ENCODE data around the gene SPTBN1.

DNA sequence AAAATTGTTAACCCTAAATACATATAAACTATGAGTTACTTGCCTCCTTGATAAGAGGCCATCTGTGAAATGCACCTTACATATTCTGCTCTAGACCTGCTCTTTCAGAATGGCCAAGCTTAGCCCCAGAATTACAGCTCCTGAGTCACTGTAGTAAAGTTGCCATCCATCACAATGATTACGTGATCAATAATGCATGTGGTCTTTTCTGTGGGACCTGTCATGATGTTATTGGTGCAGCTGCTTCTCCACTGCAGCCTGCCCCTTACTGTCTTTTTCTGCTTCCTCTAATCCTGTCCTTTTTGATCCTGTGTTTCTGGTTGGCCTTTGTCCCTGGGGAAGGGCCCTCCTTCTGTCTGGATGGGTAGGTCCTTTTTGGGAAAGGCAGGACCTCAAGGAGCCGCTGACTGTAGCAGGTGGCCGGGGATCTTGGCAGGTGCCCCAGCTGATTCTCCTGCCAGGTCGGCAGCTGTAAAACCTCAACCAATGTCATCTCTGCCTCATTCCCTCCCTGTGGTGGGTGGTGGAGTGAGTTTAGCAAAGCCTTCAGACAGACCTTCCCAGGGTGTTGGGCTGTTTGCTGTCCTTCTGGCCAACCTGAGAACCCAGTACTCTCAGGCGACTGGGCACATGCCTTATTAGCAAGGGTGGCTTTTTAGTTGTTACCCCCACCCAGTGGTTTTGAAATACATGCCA lies 141.2 kb downstream of the SPTBN1 start:
- TF ChIP-seq, protein P1, sequence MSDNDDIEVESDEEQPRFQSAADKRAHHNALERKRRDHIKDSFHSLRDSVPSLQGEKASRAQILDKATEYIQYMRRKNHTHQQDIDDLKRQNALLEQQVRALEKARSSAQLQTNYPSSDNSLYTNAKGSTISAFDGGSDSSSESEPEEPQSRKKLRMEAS (IDR thresholded peaks at IDR 0.05; ENCODE audit: low read depth, low read length), result no peak
- TF ChIP-seq, protein P2, sequence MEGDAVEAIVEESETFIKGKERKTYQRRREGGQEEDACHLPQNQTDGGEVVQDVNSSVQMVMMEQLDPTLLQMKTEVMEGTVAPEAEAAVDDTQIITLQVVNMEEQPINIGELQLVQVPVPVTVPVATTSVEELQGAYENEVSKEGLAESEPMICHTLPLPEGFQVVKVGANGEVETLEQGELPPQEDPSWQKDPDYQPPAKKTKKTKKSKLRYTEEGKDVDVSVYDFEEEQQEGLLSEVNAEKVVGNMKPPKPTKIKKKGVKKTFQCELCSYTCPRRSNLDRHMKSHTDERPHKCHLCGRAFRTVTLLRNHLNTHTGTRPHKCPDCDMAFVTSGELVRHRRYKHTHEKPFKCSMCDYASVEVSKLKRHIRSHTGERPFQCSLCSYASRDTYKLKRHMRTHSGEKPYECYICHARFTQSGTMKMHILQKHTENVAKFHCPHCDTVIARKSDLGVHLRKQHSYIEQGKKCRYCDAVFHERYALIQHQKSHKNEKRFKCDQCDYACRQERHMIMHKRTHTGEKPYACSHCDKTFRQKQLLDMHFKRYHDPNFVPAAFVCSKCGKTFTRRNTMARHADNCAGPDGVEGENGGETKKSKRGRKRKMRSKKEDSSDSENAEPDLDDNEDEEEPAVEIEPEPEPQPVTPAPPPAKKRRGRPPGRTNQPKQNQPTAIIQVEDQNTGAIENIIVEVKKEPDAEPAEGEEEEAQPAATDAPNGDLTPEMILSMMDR (IDR thresholded peaks at IDR 0.05; ENCODE audit: low read depth, low read length), result no peak
